HG03060 (cell line): ENCODE results near the gene RNF224.

Source experiments
- ATAC-seq: cut with Tn5 transposase; IDR thresholded peaks from one replicate; pipeline ENCODE4 v1.9.1; 2021; ENCODE audit warnings: low read depth, moderate number of reproducible peaks; ENCODE audit not compliant: unreplicated experiment

RNF224 gene

GRCh38 chr9:137191691-137192447, 35.4 kb upstream of the RNF224 start:
- no peak for ATAC-seq

DNA sequence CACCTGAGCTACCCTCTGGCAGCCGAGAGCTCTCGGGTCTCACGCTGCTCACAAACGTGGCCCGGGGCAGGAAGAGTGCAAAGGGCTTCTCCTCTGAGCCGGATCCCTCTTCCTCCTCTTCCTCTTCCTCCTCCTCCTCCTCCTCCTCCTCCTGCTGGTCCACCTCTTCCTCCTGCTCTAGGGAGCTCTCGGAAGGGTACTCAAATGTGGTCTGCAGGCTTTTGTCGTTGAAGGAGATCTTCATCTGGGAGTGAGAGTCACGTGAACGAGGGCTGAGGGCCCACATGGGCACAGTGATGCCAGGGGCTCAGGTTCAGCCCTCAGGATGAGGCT, 34.9 kb upstream of the RNF224 start:
- ATAC-seq: no peak

DNA sequence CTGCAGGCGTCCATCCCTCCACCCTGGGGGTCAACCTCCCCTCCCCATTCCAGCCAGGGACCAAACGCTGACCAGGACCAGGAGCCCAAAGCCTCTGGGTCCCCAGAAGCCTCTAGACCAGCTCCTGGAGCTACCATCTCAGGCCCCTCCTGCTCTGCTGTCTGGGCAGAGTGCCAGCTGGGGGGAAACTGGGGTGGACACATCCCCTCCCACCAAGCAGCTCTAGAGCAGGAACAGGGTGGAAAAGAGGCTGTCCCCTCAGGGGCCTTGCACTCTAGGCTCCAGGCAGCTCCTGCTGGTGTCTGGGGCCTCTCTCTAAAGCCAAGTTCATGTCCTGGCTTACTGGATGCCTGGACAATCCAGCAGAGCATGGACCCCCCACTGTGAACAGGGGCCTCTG, 34.4 kb upstream of the RNF224 start:
- no peak for ATAC-seq

GRCh38 chr9:137193771-137194170, 33.5 kb upstream of the RNF224 start:
- ATAC-seq: no peak

DNA sequence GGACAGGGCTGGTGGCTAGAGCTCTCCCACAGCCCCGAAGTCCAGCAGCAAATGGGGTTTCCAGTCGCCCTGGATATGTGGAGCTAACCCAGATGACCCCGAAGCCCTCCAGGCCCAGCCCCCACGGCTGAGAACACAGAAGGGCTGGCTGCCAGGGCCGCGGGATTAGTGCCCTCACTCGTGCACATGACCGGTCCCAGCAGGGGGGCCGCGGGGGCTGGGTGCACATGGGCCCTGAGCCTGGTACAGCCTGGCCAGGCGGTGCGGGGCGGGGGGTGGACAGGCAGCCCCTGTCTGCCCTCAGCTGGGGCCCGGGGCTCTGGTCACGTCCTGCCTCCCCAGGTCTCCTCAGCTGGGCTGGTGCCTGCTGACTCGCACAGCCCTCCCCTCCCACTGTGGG, 32.9 kb upstream of the RNF224 start:
- no peak for ATAC-seq

GRCh38 chr9:137194909-137195308, 32.4 kb upstream of the RNF224 start:
- ATAC-seq: no peak

DNA sequence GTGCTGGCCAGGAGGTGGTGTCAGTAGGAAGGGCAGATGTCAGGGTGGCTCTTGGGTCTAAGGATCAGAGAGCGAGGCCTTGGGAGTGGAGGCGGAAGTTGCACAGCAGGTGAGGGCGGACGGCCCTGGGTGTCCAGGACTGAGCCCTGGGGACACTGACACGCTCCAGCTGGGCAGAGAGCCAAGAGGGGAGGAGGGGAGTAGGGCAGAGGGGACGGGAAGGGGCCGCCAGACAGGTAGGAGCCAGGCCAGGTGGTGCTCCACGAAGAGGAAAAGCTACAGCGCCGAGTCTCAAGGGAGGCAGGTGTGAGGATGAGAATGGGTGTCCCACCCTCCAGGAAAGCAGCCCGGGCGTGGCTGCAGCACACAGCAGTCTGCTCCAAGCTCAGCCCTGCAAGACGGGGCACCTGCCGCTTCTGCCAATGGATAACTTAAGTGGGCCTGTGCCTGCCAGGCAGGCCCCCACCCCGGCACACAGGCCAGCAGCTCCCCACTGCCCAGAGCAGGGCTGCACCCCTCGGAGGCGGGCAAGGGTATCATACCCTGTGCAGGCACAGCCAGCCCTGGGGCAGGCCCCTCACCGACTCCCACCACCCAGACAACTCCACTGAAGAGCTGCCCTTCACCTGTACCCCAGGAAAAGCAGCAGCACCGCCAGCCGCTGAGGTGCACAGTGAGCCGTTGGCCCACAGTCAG, 31.6 kb upstream of the RNF224 start:
- no peak for ATAC-seq

DNA sequence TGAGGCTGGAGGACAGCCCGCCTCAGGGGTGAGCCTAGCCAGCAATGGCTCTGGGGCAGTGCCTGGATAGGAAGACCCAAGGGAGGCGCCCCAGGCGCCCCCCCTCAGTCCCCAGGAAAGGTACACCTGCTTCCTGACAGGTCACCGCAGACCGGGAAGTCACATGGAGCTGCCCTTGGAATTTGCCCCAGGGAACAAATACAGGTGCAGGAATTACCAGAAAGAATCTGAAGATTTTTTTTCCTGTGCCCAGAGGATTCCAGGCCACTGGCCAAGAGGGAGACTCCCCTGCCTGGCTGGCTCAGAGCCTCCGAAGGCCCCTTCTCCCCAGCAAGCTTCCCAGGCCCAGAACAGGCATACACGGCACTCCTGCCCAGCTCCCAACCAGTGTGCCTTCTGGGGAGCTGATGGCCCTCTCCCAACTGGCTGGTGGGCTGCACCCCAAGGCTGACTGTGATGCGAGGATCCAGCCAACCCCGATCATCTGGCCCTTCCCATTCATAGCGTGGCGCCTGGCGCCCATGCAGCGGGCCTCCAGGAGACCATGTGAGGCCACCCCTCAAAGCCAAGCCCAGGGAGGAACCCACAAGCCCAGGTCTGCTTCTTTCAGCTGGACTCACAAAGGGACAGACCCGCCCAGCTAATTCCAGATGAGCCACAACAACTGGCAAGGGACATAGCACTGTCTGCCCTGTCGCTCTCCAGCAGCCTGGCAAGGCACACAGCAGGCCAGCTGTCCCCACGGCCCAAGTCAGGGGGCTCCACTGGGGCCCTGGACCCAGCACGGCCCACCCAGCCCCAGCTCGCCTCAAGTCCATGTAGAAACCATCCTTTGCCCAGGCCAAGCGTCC, 29.0 kb upstream of the RNF224 start:
- no peak for ATAC-seq

DNA sequence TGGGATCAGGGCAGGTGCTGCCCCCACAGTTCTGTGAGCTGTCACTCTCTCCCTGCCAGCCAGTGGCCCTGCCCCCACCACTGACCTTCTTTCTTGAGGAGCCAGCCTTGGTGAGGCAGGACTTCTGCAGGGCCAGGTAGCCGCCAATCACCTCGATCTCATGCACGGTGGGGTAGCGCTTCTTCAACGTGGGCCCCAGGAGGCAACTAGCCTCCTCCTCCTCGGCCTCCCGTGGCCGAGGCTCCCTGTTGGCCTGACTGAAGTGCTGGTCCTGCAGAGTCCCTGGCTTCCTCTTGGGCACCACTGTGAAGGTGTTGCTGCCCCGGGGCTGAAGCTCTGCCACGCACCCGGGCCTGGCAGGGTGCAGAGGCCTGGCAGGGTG, 28.4 kb upstream of the RNF224 start:
- ATAC-seq: no peak

- ATAC-seq: no peak
Observed at GRCh38 chr9:137199411-137200121, 27.7 kb upstream of the RNF224 start.

- ATAC-seq: peak; percentile 75
Observed at GRCh38 chr9:137200311-137201204, 26.7 kb upstream of the RNF224 start, which contains the start of gene TPRN. Gene TPRN (minus strand): TSS chr9:137200741. CDS start chr9:137200711, 30 bp downstream.

GRCh38 chr9:137201205-137201868, 26.0 kb upstream of the RNF224 start:
- ATAC-seq: no peak

DNA sequence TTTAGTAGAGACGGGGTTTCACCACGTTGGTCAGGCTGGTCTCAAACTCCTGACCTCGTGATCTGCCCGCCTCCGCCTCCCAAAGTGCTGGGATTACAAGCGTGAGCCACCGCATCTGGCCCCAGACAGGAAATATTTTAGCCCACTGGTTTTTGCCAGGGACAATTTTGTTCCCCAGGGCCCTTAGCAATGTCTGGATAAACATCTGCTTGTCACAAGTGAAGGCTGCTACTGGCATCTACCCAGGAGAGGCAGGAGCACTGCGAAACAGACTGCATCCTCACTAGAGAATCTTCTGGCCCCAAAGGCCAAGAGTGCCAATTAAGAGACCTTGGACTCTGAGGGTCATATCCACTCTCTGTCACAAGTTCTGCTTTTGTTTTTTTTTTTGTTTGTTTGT, 24.3 kb upstream of the RNF224 start:
- ATAC-seq: no peak

DNA sequence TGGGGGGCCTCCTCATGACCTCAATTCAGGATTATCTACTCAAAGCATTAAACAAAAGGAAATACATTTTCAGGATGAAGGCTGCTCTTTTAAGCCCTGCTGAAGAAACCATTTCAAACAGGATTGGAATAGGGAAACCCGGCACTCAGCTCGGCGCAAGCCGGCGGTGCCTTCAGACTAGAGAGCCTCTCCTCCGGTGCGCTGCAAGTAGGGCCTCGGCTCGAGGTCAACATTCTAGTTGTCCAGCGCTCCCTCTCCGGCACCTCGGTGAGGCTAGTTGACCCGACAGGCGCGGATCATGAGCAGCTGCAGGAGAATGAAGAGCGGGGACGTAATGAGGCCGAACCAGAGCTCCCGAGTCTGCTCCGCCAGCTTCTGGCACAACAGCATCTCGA, 22.6 kb upstream of the RNF224 start:
- ATAC-seq: no peak

- no peak for ATAC-seq
Observed at GRCh38 chr9:137205126-137206069, 21.9 kb upstream of the RNF224 start, which contains the start of the genes NDOR1 and TMEM203. Gene NDOR1 (plus strand): TSS chr9:137205700. CDS start chr9:137205778, 78 bp downstream. Gene TMEM203 (minus strand): TSS chr9:137205648. CDS start chr9:137205414, 234 bp downstream.

DNA sequence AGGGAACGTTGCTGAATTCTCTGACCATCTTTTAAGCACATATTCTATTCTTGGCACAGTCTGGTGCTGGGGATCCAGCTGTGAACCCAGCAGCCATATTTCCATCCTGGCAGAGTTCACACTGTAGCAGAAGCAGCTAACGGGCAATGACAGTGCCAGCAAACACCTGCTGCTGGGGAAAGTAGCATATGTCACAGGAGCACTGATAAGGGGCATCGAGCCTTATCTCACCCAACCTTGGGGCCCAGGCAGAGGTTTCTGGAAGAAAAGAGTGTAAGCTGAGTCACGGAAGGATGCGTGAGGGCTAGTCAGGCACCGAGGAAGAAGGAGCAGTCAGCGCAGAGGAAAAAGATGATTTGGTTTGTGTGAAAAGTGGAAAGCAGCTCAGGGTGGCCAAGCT, 20.7 kb upstream of the RNF224 start:
- ATAC-seq: no peak

DNA sequence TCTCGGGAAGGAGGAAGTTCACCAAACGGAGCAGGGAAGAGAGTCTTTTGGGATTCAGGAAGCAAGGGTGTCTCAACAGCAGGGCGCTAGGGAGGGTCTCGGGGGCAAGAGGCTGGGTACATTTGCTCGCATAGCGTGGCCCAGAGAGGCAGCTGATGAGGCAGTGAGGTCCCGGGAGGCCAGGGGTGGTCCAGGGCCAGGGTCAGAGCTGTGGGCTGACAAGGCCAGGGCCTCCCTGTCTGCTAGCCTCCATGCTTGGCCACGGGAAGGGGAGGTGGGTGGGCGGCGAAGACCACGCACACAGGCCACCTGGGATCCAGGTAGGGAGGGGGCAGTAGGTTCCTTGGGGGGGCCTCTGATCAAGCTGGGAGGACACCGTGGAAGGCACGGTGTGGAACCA, 15.8 kb upstream of the RNF224 start:
- no peak for ATAC-seq

GRCh38 chr9:137212520-137212919, 14.8 kb upstream of the RNF224 start:
- ATAC-seq: no peak
